Measurements from ENCODE around the gene SLX9.

DNA sequence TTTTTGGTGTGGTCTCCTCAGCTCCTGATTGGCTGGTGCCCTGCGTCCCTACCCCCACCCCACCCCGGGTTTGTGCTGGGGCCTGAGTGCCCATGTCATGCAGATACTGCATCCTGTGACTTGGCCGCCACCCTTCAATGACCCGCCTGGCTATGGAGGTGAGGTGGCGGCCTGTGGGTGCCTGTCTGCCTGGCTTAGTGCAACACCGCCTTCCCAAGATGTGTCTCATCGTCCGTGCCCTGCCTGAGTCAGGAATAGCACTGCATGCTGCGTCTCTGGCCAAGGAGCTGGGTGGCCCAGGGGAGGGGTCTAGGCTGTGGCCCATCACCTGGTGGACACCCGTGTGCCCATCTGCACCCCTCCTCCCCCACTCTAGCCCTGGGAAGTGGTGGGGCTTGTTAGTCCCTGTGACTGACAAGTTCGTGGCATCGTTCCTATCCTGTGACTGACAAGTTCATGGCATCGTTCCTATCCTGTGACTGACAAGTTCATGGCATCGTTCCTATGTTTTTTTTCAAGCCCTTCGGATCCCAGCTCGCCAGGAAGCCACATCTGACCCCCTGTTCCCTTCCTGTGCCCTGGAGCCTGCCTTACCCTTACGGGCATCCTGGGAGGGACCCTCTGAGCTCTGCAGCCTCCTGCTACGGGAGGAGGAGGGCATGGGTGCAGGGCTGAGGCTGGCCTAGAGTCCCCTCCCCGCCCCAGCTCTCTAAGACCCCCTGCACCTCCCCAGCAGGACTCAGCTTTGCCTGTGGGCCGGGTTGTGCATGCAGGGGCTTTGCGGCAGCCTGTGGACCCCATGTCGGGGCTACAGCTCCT lies 7.5 kb downstream of the SLX9 start:
- no peak for TF ChIP-seq POLR2AphosphoS5 (IDR thresholded peaks at IDR 0.05)
- TF ChIP-seq, protein P1, sequence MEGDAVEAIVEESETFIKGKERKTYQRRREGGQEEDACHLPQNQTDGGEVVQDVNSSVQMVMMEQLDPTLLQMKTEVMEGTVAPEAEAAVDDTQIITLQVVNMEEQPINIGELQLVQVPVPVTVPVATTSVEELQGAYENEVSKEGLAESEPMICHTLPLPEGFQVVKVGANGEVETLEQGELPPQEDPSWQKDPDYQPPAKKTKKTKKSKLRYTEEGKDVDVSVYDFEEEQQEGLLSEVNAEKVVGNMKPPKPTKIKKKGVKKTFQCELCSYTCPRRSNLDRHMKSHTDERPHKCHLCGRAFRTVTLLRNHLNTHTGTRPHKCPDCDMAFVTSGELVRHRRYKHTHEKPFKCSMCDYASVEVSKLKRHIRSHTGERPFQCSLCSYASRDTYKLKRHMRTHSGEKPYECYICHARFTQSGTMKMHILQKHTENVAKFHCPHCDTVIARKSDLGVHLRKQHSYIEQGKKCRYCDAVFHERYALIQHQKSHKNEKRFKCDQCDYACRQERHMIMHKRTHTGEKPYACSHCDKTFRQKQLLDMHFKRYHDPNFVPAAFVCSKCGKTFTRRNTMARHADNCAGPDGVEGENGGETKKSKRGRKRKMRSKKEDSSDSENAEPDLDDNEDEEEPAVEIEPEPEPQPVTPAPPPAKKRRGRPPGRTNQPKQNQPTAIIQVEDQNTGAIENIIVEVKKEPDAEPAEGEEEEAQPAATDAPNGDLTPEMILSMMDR (IDR thresholded peaks at IDR 0.05), result no peak
